AG04450 (cell line): Measurements from ENCODE around the gene CENPX. TPM values are rescaled to one million over a fixed set of nuclear protein-coding genes. Genes with fewer than 3 reads are reported as not detected.

ENCODE experiments used
- CTCF ChIA-PET: fragments of 300-600, 350-600 bp; formaldehyde crosslinking; extraction: SDS; loops from one replicate; lab custom pipeline; 2022; ENCODE audit warnings: antibody characterized with exemption, inconsistent platforms; lab: Charles Lee
- POLR2A ChIA-PET: fragments of 350-600 bp; formaldehyde crosslinking; extraction: SDS; loops from one replicate; lab custom pipeline; 2021; ENCODE audit warnings: antibody characterized with exemption, inconsistent platforms; lab: Yijun Ruan, JAX
- DNase-seq: peaks from one replicate; pipeline ENCODE4 v3.0.0-alpha.2; 2011; ENCODE audit warnings: low read depth, low spot score
- H3K27ac ChIP-seq: one replicate; pipeline ENCODE4 v1.5.1; 2012; ENCODE audit warnings: low read depth, low read length, control low read depth
- H3K27me3 ChIP-seq: one replicate; pipeline ENCODE4 v1.6.0; 2012; ENCODE audit warnings: low read length; ENCODE audit not compliant: control insufficient read depth, insufficient read depth
- H3K4me3 ChIP-seq: 2 replicates; pipeline ENCODE4 v1.5.1; 2011; ENCODE audit warnings: mild to moderate bottlenecking, low read depth, low read length, control low read depth
- H3K9me3 ChIP-seq: 2 replicates; pipeline ENCODE4 v1.5.1; 2012; ENCODE audit warnings: low read length; ENCODE audit not compliant: control insufficient read depth, insufficient read depth
- CTCF ChIP-seq: IDR thresholded peaks from 2 replicates; pipeline ENCODE4 v1.5.1; 2011; ENCODE audit warnings: low read depth, low read length, control low read depth, inconsistent platforms
- polyA plus RNA-seq: library from polyadenylated mRNA; depleted of rRNA; stranded (reverse); fragments of >200 nt; gene quantifications from 2 replicates; pipeline ENCODE4 v1.2.3, GENCODE V29; 2011

The CENPX gene
- polyA plus RNA-seq, 1 experiment = 32.5 TPM

GRCh38 chr17:82009413-82009812 is 13.3 kb downstream of the CENPX start:
- no peak for TF ChIP-seq CTCF
- ChIA-PET CTCF (interaction anchor here (1.7 kb wide), 1 partner anchor 50 kb away, joined by 8 read pairs; no protein-coding TSS in a partner anchor), POLR2A (no interaction called here)

GRCh38 chr17:82008941-82009405 is 13.7 kb downstream of the CENPX start:
- POLR2A ChIA-PET = no interaction called here
- Histone ChIP-seq H3K27me3 (no peaks in the 10 kb centered on the region), H3K9me3 (no peaks in the 10 kb centered on the region; the same call in 1 of the 2 replicates), H3K4me3 (no peak overlapping the region), H3K27ac (no peak overlapping the region)
- CTCF ChIA-PET = interaction anchor here (1.1 to 1.7 kb wide), 2 partner anchors 11 to 50 kb away, joined by 5 to 8 read pairs; no protein-coding TSS in a partner anchor
- DNase-seq = no peak
- TF ChIP-seq CTCF = no peak

More at GRCh38 chr17:82009413-82009812, 13.3 kb downstream of the CENPX start:
- DNase-seq = no peak
- H3K9me3 ChIP-seq = no peaks in the 10 kb centered on the region; the same call in 1 of the 2 replicates
- H3K4me3 ChIP-seq = no peak overlapping the region
- no peak overlapping the region for H3K27ac ChIP-seq
- no peaks in the 10 kb centered on the region for H3K27me3 ChIP-seq

- CTCF ChIA-PET = interaction anchor here (1.1 kb wide), 1 partner anchor 11 kb away, joined by 5 read pairs; no protein-coding TSS in a partner anchor
Observed at GRCh38 chr17:82008258-82008940, 14.3 kb downstream of the CENPX start.

DNA sequence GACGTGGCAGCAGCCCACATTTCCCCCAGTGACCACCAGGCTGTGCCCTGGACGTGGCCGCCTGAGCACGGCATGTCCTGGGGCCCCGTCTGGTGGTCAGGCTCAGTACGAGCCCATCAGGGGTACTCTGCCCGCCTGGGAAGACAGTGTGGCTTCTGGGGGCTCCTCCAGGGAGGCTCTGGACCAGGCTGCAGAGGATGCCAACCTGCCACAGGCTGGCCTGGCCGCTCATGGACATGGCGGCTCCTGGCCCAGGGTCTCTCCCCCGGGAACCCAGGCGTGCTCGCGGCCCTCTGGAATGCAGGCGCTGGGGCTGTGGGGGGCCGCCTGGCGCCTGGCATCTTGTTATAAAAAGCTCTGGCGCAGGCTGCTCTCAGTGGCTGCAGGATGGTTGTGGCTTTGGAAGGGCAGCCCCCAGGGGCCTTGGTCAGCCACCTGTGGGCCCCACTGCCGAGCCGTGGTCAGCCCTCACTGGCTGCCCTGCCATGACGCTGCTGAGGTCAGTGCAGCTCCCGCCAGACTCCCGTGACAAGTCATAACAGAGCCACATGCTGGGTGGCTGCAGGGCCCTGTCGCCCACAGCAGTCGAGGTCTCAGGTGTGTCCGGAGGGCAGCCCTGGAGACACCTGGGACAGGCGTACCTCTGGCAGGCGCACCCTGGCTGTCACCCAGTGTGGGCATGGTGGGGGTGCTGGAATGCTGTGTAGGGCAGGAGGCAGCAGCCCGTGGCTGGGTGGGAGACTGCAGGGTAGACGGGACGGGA is 15.0 kb downstream of the CENPX start:
- DNase-seq = no peak
- POLR2A ChIA-PET = no interaction called here
- CTCF ChIA-PET = interaction anchor here (1.1 kb wide), 1 partner anchor 12 kb away, joined by 5 read pairs; no protein-coding TSS in a partner anchor
- TF ChIP-seq CTCF = no peak
- Histone ChIP-seq H3K27me3 (no peaks in the 10 kb centered on the region), H3K4me3 (no peak overlapping the region), H3K27ac (no peak overlapping the region), H3K9me3 (no peaks in the 10 kb centered on the region)

More at GRCh38 chr17:82008258-82008940, 14.3 kb downstream of the CENPX start:
- H3K27ac ChIP-seq = no peak overlapping the region
- H3K9me3 ChIP-seq = no peaks in the 10 kb centered on the region; the same call in 1 of the 2 replicates
- no peak for DNase-seq
- no peak for TF ChIP-seq CTCF
- POLR2A ChIA-PET = no interaction called here
- H3K4me3 ChIP-seq = no peak overlapping the region
- no peaks in the 10 kb centered on the region for H3K27me3 ChIP-seq

DNA sequence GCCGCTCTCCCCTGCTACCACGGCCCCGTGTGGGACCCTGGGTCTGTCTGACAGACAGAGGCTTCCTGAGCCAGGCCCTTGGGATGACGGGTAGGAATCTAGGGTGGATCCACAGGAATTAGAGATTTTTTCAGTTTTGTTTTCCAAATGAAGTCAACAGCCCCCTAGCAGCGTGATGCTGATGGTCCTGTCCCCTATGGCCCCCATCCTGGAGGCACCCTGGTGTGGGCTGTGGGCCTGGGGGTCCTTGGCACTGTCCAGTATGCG is 15.5 kb downstream of the CENPX start:
- POLR2A ChIA-PET = no interaction called here

More for the DNA sequence above, 15.5 kb downstream of the CENPX start:
- Histone ChIP-seq H3K9me3 (no peaks in the 10 kb centered on the region), H3K27me3 (no peaks in the 10 kb centered on the region), H3K4me3 (no peak overlapping the region), H3K27ac (no peak overlapping the region)
- DNase-seq = no peak
- no peak for TF ChIP-seq CTCF
- CTCF ChIA-PET = no interaction called here
